ENCODE data around the gene ADARB1. TPM values are rescaled to one million over a fixed set of nuclear protein-coding genes. Genes with fewer than 3 reads are reported as not detected.

Gene ADARB1
- total and polyA plus RNA-seq, 9 of the 15 experiments (the other 6 are each of a cell fraction or from before 2014, with no cell fraction given): 6.7 to 16.0 (median 8.3) TPM

DNA sequence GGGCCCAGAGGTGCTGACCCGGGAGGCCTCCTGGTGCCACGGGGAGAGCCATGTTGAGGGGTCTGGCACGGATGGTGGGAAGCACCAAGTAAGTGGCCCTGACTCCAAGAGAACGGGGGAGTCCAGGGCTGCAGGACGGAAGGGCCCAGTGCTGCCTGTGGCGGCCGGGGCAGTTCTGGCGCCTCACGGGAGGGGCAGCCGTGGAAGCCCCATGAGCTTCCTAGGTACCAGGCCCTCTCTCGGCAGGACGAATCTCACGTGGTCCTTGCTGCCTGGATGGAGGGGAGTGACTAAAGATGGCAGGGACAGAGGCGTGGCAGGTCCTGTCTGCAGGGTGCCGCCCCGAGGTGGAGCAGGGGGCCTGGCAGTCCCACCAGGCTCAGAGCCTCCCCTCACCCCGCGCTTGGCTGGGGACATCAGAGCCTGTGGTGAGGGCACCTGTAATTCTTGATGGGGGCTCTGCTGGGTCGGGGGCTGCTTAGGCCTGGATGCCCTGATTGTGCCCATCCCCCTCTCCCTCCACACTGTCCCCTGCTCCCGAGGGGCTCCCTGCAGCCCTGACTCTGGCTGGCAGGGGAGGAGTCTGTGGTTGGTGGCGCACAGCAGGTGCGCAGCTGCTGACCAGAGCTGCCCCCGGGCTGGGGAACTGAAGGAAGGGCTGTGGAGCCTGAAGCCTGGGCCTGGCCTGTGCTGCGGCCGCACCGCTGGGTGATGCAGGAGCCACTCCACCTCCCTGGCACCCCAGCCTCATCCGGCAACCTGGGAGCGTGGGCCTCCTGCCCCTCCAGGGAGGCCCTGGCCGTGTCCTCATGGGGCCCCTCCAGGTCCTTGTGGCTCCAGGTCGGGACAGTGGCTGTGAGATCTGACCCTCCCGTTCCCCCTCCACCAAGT, 181.9 kb downstream of the ADARB1 start:
- H3K4me1 ChIP-seq (replicated peaks in 1 of 2; ENCODE audit: control insufficient read depth in 2 of 2, insufficient read depth in 2 of 2, low read length in 2 of 2): peaks cover 23 to 48% of the 10 kb centered on the region in 2 experiments
- H3K36me3 ChIP-seq (ENCODE audit: control insufficient read depth, insufficient read depth, low read length): no peaks in the 10 kb centered on the region
- H3K9ac ChIP-seq (ENCODE audit: insufficient read depth in 1 of 2, low read depth in 2 of 2, low read length in 2 of 2): peak overlapping the region in 1 of 2 experiments; percentile 87; a peak in 2 of 4 replicates
- intact Hi-C loops (cut with micrococcal nuclease) (no loop called here), in situ Hi-C loops (cut with MboI) (no loop called here)
- WGBS (ENCODE audit: insufficient coverage, low coverage, missing lambda C conversion rate): 33% methylated on average over 31 of the region's 31 CpGs
- no TSS peak for BruUV-seq (replicated peaks)
- H3K27me3 ChIP-seq (ENCODE audit: control insufficient read depth in 2 of 2, insufficient read depth in 2 of 2, low read length in 2 of 2): peaks cover 25 to 63% of the 10 kb centered on the region in 2 experiments; a peak in 4 of 5 replicates
- H3K4me2 ChIP-seq (ENCODE audit: insufficient read depth, low read length): peak overlapping the region; percentile 54
- H2AFZ ChIP-seq (ENCODE audit: low read depth, low read length): peak overlapping the region; percentile 30
- no peaks in the 10 kb centered on the region for H3K79me2 ChIP-seq (ENCODE audit: control insufficient read depth, insufficient read depth, low read length)
- CTCF ChIA-PET (ENCODE audit: low intra/inter-chr PET ratio): no interaction called here
- no peaks in the 10 kb centered on the region for H3K9me1 ChIP-seq (ENCODE audit: control insufficient read depth, insufficient read depth, low read length)
- no peak for FAIRE-seq
- H3K4me3 ChIP-seq: no peak overlapping the region
- POLR2A ChIA-PET: interaction anchor here (0.7 to 1.7 kb wide), 5 partner anchors 9 to 304 kb away, joined by 3 to 6 read pairs (median 4); partner anchors contain the start of gene POFUT2
- peak overlapping the region; percentile 8; the same call in 1 of the 3 replicates for H3K27ac ChIP-seq (ENCODE audit: extremely low read depth, low read depth, low read length)
- peaks cover 24% of the 10 kb centered on the region; the same call in 1 of the 2 replicates for H4K20me1 ChIP-seq (replicated peaks; ENCODE audit: control insufficient read depth, insufficient read depth, low read length)
- peak; percentile 61 for ATAC-seq
- DNase-seq (ENCODE audit: extremely low read depth in 1 of 4, low spot score in 3 of 4): peak in 1 of 4 experiments; percentile 36
- no peaks in the 10 kb centered on the region for H3K9me3 ChIP-seq (replicated peaks; ENCODE audit: control insufficient read depth, insufficient read depth, low read depth, low read length)
- 0 out of 2 replicates have a peak, but pooled peaks have one; percentile 25 for TF ChIP-seq ZNF263 (CRISPR knock-in tag; IDR thresholded peaks at IDR 0.05; ENCODE audit: borderline replicate concordance)
- TF ChIP-seq RFX5 (IDR thresholded peaks at IDR 0.05; ENCODE audit: low read depth, low read length): no peak
- TF ChIP-seq FOXP1 (CRISPR knock-in tag; IDR thresholded peaks at IDR 0.05): 0 out of 2 replicates have a peak, but pooled peaks have one; percentile 29
- no peak for TF ChIP-seq POLR2AphosphoS5 (IDR thresholded peaks at IDR 0.05; ENCODE audit: control insufficient read depth, insufficient read depth, low read depth, low read length)
- no peak for TF ChIP-seq POLR2B (IDR thresholded peaks at IDR 0.05; ENCODE audit: low read depth, partially characterized antibody)
- TF ChIP-seq, protein P1, sequence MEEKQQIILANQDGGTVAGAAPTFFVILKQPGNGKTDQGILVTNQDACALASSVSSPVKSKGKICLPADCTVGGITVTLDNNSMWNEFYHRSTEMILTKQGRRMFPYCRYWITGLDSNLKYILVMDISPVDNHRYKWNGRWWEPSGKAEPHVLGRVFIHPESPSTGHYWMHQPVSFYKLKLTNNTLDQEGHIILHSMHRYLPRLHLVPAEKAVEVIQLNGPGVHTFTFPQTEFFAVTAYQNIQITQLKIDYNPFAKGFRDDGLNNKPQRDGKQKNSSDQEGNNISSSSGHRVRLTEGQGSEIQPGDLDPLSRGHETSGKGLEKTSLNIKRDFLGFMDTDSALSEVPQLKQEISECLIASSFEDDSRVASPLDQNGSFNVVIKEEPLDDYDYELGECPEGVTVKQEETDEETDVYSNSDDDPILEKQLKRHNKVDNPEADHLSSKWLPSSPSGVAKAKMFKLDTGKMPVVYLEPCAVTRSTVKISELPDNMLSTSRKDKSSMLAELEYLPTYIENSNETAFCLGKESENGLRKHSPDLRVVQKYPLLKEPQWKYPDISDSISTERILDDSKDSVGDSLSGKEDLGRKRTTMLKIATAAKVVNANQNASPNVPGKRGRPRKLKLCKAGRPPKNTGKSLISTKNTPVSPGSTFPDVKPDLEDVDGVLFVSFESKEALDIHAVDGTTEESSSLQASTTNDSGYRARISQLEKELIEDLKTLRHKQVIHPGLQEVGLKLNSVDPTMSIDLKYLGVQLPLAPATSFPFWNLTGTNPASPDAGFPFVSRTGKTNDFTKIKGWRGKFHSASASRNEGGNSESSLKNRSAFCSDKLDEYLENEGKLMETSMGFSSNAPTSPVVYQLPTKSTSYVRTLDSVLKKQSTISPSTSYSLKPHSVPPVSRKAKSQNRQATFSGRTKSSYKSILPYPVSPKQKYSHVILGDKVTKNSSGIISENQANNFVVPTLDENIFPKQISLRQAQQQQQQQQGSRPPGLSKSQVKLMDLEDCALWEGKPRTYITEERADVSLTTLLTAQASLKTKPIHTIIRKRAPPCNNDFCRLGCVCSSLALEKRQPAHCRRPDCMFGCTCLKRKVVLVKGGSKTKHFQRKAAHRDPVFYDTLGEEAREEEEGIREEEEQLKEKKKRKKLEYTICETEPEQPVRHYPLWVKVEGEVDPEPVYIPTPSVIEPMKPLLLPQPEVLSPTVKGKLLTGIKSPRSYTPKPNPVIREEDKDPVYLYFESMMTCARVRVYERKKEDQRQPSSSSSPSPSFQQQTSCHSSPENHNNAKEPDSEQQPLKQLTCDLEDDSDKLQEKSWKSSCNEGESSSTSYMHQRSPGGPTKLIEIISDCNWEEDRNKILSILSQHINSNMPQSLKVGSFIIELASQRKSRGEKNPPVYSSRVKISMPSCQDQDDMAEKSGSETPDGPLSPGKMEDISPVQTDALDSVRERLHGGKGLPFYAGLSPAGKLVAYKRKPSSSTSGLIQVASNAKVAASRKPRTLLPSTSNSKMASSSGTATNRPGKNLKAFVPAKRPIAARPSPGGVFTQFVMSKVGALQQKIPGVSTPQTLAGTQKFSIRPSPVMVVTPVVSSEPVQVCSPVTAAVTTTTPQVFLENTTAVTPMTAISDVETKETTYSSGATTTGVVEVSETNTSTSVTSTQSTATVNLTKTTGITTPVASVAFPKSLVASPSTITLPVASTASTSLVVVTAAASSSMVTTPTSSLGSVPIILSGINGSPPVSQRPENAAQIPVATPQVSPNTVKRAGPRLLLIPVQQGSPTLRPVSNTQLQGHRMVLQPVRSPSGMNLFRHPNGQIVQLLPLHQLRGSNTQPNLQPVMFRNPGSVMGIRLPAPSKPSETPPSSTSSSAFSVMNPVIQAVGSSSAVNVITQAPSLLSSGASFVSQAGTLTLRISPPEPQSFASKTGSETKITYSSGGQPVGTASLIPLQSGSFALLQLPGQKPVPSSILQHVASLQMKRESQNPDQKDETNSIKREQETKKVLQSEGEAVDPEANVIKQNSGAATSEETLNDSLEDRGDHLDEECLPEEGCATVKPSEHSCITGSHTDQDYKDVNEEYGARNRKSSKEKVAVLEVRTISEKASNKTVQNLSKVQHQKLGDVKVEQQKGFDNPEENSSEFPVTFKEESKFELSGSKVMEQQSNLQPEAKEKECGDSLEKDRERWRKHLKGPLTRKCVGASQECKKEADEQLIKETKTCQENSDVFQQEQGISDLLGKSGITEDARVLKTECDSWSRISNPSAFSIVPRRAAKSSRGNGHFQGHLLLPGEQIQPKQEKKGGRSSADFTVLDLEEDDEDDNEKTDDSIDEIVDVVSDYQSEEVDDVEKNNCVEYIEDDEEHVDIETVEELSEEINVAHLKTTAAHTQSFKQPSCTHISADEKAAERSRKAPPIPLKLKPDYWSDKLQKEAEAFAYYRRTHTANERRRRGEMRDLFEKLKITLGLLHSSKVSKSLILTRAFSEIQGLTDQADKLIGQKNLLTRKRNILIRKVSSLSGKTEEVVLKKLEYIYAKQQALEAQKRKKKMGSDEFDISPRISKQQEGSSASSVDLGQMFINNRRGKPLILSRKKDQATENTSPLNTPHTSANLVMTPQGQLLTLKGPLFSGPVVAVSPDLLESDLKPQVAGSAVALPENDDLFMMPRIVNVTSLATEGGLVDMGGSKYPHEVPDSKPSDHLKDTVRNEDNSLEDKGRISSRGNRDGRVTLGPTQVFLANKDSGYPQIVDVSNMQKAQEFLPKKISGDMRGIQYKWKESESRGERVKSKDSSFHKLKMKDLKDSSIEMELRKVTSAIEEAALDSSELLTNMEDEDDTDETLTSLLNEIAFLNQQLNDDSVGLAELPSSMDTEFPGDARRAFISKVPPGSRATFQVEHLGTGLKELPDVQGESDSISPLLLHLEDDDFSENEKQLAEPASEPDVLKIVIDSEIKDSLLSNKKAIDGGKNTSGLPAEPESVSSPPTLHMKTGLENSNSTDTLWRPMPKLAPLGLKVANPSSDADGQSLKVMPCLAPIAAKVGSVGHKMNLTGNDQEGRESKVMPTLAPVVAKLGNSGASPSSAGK (IDR thresholded peaks at IDR 0.05): no peak

Measured in K562 (cell line).